HEK293 (cell line): ENCODE results near the gene P2RX2.

Source experiments
- CTCF ChIA-PET: fragments of 350-600 bp; formaldehyde crosslinking; extraction: SDS; loops from one replicate; lab custom pipeline; 2021; ENCODE audit warnings: antibody characterized with exemption; lab: Yijun Ruan, JAX
- POLR2A ChIA-PET: fragments of 300-600 bp; formaldehyde crosslinking; extraction: SDS; loops from one replicate; lab custom pipeline; 2020; ENCODE audit warnings: antibody characterized with exemption, inconsistent platforms; lab: Yijun Ruan, JAX
- H3K27ac ChIP-seq: fragments of 200-500 bp; sonication (Bioruptor generic); 2 replicates; pipeline ENCODE4 v1.5.1; 2014; ENCODE audit warnings: low read depth, low read length, control low read depth, inconsistent platforms; ENCODE audit errors: extremely low read depth
- H3K36me3 ChIP-seq, 2 experiments: fragments of 200-500 bp in 1 of 2; sonication (Bioruptor generic) in 1 of 2; 1 replicate in 1 of 2; 2 replicates in 1 of 2; pipeline ENCODE4 v1.5.1; 2014 to 2017; ENCODE audit warnings: inconsistent platforms in 2 of 2, low read length in 2 of 2; ENCODE audit not compliant: control insufficient read depth in 2 of 2, insufficient read depth in 1 of 2
- H3K4me1 ChIP-seq: fragments of 200-500 bp; sonication (Bioruptor generic); 2 replicates; pipeline ENCODE4 v1.5.1; 2014; ENCODE audit warnings: mild to moderate bottlenecking, low read length, inconsistent platforms; ENCODE audit not compliant: control insufficient read depth, insufficient read depth
- H3K4me3 ChIP-seq: 2 replicates; pipeline ENCODE4 v1.5.1; 2011; ENCODE audit warnings: low read depth, mild to moderate bottlenecking, control low read depth, low read length, moderate library complexity
- H3K9me3 ChIP-seq: fragments of 200-500 bp; sonication (Bioruptor generic); 2 replicates; pipeline ENCODE4 v1.5.1; 2014; ENCODE audit warnings: low read depth, low read length, inconsistent platforms; ENCODE audit not compliant: control insufficient read depth, insufficient read depth
- ATF2 ChIP-seq: fragments of 450-650 bp; formaldehyde crosslinking; IDR thresholded peaks from 2 replicates; pipeline ENCODE4 v1.5.1; 2016; ENCODE audit warnings: missing biosample characterization, missing genetic modification characterization, low read depth
- GLI2 ChIP-seq: fragments of 450-650 bp; formaldehyde crosslinking; IDR thresholded peaks from 2 replicates; pipeline ENCODE4; 2017; ENCODE audit warnings: missing biosample characterization, missing genetic modification characterization, low read depth, borderline replicate concordance
- HOXA7 ChIP-seq: sonication (generic); formaldehyde crosslinking; IDR thresholded peaks from 2 replicates; pipeline ENCODE4 v1.8.1; 2022; ENCODE audit warnings: missing genetic modification reagents, borderline replicate concordance
- KLF16 ChIP-seq: fragments of 450-650 bp; formaldehyde crosslinking; IDR thresholded peaks from 2 replicates; pipeline ENCODE4 v1.5.1; 2017; ENCODE audit warnings: missing biosample characterization, missing genetic modification characterization
- KLF8 ChIP-seq: fragments of 450-650 bp; formaldehyde crosslinking; IDR thresholded peaks from 2 replicates; pipeline ENCODE4 v1.5.1; 2016; ENCODE audit warnings: missing biosample characterization, missing genetic modification characterization
- PBX3 ChIP-seq: sonication (generic); formaldehyde crosslinking; IDR thresholded peaks from 2 replicates; pipeline ENCODE4 v1.8.1; 2022; ENCODE audit warnings: mild to moderate bottlenecking, moderate library complexity, missing genetic modification reagents
- ZBTB20 ChIP-seq: fragments of 450-650 bp; formaldehyde crosslinking; IDR thresholded peaks from 2 replicates; pipeline ENCODE4 v1.5.1; 2016; ENCODE audit warnings: missing biosample characterization, missing genetic modification characterization
- ZBTB6 ChIP-seq: fragments of 450-650 bp; formaldehyde crosslinking; IDR thresholded peaks from 2 replicates; pipeline ENCODE4 v1.5.1; 2017; ENCODE audit warnings: missing biosample characterization, missing genetic modification characterization
- ZFHX2 ChIP-seq: fragments of 450-650 bp; formaldehyde crosslinking; conservative IDR thresholded peaks from 2 replicates; pipeline ENCODE4 v1.5.1; 2016; ENCODE audit warnings: missing biosample characterization, missing genetic modification characterization
- ZNF148 ChIP-seq: fragments of 450-650 bp; formaldehyde crosslinking; IDR thresholded peaks from 2 replicates; pipeline ENCODE4 v1.5.0; 2017; ENCODE audit warnings: missing biosample characterization, missing genetic modification characterization, borderline replicate concordance
- ZNF18 ChIP-seq: fragments of 450-650 bp; formaldehyde crosslinking; IDR thresholded peaks from 2 replicates; pipeline ENCODE4 v1.5.1; 2016; ENCODE audit warnings: missing biosample characterization, missing genetic modification characterization
- ZNF280C ChIP-seq: fragments of 450-650 bp; formaldehyde crosslinking; IDR thresholded peaks from 2 replicates; pipeline ENCODE4 v1.5.1; 2016; ENCODE audit warnings: missing biosample characterization, missing genetic modification characterization
- ZNF335 ChIP-seq: fragments of 450-650 bp; formaldehyde crosslinking; conservative IDR thresholded peaks from 2 replicates; pipeline ENCODE4 v1.5.1; 2016; ENCODE audit warnings: missing biosample characterization, missing genetic modification characterization
- ZNF362 ChIP-seq: fragments of 450-650 bp; formaldehyde crosslinking; IDR thresholded peaks from 2 replicates; pipeline ENCODE4 v1.5.1; 2016; ENCODE audit warnings: missing biosample characterization, missing genetic modification characterization
- ZNF398 ChIP-seq: fragments of 450-650 bp; formaldehyde crosslinking; IDR thresholded peaks from 2 replicates; pipeline ENCODE4 v1.5.1; 2017; ENCODE audit warnings: missing biosample characterization, missing genetic modification characterization
- ZNF529 ChIP-seq: fragments of 450-650 bp; formaldehyde crosslinking; IDR thresholded peaks from 2 replicates; pipeline ENCODE4 v1.5.1; 2017; ENCODE audit warnings: missing genetic modification characterization, missing biosample characterization; ENCODE audit not compliant: insufficient replicate concordance
- ZNF624 ChIP-seq: fragments of 450-650 bp; formaldehyde crosslinking; IDR thresholded peaks from 2 replicates; pipeline ENCODE4 v1.5.1; 2017; ENCODE audit warnings: missing biosample characterization, missing genetic modification characterization
- ZNF629 ChIP-seq: fragments of 450-650 bp; formaldehyde crosslinking; IDR thresholded peaks from 2 replicates; pipeline ENCODE4 v1.5.1; 2017; ENCODE audit warnings: missing biosample characterization, missing genetic modification characterization
- ZNF670 ChIP-seq: fragments of 450-650 bp; formaldehyde crosslinking; IDR thresholded peaks from 2 replicates; pipeline ENCODE4 v1.5.1; 2016; ENCODE audit warnings: missing biosample characterization, missing genetic modification characterization, low read depth
- ZNF701 ChIP-seq: fragments of 450-650 bp; formaldehyde crosslinking; IDR thresholded peaks from 2 replicates; pipeline ENCODE4 v1.5.1; 2016; ENCODE audit warnings: missing biosample characterization, missing genetic modification characterization
- ZNF777 ChIP-seq: fragments of 450-650 bp; formaldehyde crosslinking; IDR thresholded peaks from 2 replicates; pipeline ENCODE4 v1.5.1; 2017; ENCODE audit warnings: missing biosample characterization, missing genetic modification characterization, borderline replicate concordance
- ZSCAN23 ChIP-seq: fragments of 450-650 bp; formaldehyde crosslinking; IDR thresholded peaks from 2 replicates; pipeline ENCODE4 v1.5.1; 2016; ENCODE audit warnings: missing biosample characterization, missing genetic modification characterization

P2RX2 gene

GRCh38 chr12:132593071-132593470 is 25.5 kb upstream of the P2RX2 start:
- CTCF ChIA-PET: no interaction called here
- TF ChIP-seq ZNF629: no peak
- TF ChIP-seq ZNF529 (tag by site-specific recombination): no peak
- no peak for TF ChIP-seq ZNF670 (tag by site-specific recombination)
- TF ChIP-seq ZSCAN23 (tag by site-specific recombination): no peak
- TF ChIP-seq ZNF624 (tag by site-specific recombination): no peak
- no peak for TF ChIP-seq ATF2 (tag by site-specific recombination)
- TF ChIP-seq ZNF18 (tag by site-specific recombination): no peak
- 0 out of 2 replicates have a peak, but pooled peaks have one; percentile 12 for TF ChIP-seq ZFHX2
- no peaks in the 10 kb centered on the region for H3K9me3 ChIP-seq
- POLR2A ChIA-PET: no interaction called here
- 0 out of 2 replicates have a peak, but pooled peaks cover 3% of the 10 kb centered on the region for H3K4me1 ChIP-seq
- H3K27ac ChIP-seq: no peak overlapping the region
- no peak overlapping the region for H3K4me3 ChIP-seq
- H3K36me3 ChIP-seq: no peaks in the 10 kb centered on the region

- H3K9me3 ChIP-seq: no peaks in the 10 kb centered on the region
- no peak overlapping the region for H3K4me3 ChIP-seq
- 0 out of 2 replicates have a peak, but pooled peaks cover 3% of the 10 kb centered on the region for H3K4me1 ChIP-seq
- no peaks in the 10 kb centered on the region for H3K36me3 ChIP-seq
- H3K27ac ChIP-seq: no peak overlapping the region
- ChIA-PET CTCF (interaction anchor here (1.4 kb wide), 1 partner anchor 180 kb away, joined by 4 read pairs; no protein-coding TSS in a partner anchor), POLR2A (no interaction called here)
- TF ChIP-seq ZNF335 (tag by site-specific recombination) (no peak), ZBTB6 (no peak), ZNF701 (tag by site-specific recombination) (no peak), ZNF777 (tag by site-specific recombination) (no peak), ZNF280C (tag by site-specific recombination) (no peak), KLF16 (tag by site-specific recombination) (no peak), GLI2 (tag by site-specific recombination) (no peak), KLF8 (tag by site-specific recombination) (no peak), PBX3 (CRISPR knock-in tag) (no peak), ZNF148 (tag by site-specific recombination) (no peak), ZNF398 (tag by site-specific recombination) (no peak), ZNF362 (tag by site-specific recombination) (no peak), HOXA7 (CRISPR knock-in tag) (no peak), ZBTB20 (tag by site-specific recombination) (no peak)
Observed at GRCh38 chr12:132593521-132593920, 25.1 kb upstream of the P2RX2 start.
